ENCODE data around the gene ATP2C2.

DNA sequence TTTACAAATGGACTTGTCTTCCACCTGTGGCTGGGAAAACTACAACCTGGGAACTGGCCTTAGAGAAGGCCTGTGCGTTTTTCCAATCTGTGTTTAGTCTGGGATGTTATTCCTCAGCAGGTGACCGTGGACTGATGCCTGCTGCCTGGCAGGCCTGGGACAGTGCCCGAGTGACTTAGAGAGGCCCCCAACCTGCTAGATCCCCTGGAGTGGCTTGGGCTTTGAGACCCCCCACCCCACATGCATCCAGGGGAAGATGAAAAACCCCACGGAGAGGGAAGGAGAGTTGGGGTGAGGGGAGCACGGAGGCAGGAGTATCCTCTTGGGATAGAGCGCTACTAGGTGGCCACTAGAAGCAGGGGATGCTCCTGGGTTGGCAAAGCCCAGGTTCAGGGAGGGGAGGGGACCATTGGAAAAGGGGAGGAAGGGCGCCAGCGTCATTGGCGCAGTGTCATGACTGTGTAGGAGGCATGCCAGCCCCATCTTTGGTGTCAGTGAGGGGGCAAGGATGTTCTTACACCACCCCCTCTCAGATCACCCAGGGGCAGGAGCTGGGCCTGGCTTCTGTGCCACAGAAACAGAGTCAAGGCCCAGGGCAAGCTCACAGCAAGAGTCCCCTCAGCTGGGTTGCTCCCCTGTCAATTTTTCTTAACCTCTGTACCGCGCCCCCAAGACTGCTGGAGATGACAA, 82.0 kb downstream of the ATP2C2 start:
- TF ChIP-seq, protein P1, sequence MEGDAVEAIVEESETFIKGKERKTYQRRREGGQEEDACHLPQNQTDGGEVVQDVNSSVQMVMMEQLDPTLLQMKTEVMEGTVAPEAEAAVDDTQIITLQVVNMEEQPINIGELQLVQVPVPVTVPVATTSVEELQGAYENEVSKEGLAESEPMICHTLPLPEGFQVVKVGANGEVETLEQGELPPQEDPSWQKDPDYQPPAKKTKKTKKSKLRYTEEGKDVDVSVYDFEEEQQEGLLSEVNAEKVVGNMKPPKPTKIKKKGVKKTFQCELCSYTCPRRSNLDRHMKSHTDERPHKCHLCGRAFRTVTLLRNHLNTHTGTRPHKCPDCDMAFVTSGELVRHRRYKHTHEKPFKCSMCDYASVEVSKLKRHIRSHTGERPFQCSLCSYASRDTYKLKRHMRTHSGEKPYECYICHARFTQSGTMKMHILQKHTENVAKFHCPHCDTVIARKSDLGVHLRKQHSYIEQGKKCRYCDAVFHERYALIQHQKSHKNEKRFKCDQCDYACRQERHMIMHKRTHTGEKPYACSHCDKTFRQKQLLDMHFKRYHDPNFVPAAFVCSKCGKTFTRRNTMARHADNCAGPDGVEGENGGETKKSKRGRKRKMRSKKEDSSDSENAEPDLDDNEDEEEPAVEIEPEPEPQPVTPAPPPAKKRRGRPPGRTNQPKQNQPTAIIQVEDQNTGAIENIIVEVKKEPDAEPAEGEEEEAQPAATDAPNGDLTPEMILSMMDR (IDR thresholded peaks at IDR 0.05): no peak
- no peak for TF ChIP-seq POLR2A (IDR thresholded peaks at IDR 0.05)
